ENCODE data around the gene MVB12B.

Gene MVB12B

DNA sequence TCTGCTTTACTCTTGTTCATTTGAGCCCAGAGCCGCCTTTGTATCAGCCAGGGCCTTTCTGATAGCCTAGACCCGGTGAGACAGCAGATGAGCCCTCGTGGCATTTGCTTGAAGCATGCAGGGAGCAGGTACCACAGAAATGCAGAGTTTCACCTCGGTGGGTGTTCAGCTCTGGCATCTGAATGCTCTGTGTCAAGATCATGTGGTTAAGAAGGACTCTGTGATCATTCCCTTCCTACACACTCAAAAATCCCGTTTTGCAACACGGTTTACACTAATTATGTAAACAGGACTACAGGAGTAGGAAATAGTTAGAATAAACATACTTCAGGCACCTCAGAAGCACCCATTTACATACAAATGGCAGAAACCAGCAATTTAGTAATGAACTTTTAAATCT, 67.2 kb downstream of the MVB12B start:
- H3K36me3 ChIP-seq (ENCODE audit: control insufficient read depth, insufficient read depth, low read length, severe bottlenecking): peaks cover 12% of the 10 kb centered on the region
- no peak overlapping the region for H3K9ac ChIP-seq (ENCODE audit: low read length)
- no peaks in the 10 kb centered on the region for H3K9me3 ChIP-seq (ENCODE audit: control insufficient read depth, low read length)
- no peak overlapping the region for H3K4me3 ChIP-seq (ENCODE audit: low read length)
- H3K4me1 ChIP-seq (ENCODE audit: control insufficient read depth, insufficient read depth, low read length): peaks cover 5% of the 10 kb centered on the region
- peak; percentile 7 for DNase-seq (ENCODE audit: low read depth)
- H3K27me3 ChIP-seq (replicated peaks; ENCODE audit: control insufficient read depth, insufficient read depth, low read length): no peaks in the 10 kb centered on the region

DNA sequence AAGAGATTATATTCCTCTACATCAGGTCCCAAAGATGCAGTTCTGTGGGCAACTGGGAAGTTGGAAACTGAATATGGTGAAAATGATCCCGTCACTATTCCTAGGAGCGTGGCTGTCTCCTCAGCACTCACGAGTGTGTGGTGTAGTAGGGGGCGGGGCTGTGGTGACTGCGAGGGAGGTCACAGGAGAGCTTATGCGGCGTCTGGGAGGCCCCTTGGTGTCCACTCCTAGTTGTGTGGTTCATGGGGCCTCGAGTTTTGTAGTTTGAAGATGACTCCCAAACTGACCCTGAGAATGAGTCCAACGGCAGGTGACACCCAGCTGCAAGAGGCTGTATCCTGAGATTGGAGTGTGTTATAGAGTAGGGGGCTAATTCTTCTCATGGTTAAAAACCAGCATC, 68.2 kb downstream of the MVB12B start:
- H3K36me3 ChIP-seq (ENCODE audit: control insufficient read depth, insufficient read depth, low read length, severe bottlenecking): peaks cover 12% of the 10 kb centered on the region
- no peak for DNase-seq (ENCODE audit: low read depth)

DNA sequence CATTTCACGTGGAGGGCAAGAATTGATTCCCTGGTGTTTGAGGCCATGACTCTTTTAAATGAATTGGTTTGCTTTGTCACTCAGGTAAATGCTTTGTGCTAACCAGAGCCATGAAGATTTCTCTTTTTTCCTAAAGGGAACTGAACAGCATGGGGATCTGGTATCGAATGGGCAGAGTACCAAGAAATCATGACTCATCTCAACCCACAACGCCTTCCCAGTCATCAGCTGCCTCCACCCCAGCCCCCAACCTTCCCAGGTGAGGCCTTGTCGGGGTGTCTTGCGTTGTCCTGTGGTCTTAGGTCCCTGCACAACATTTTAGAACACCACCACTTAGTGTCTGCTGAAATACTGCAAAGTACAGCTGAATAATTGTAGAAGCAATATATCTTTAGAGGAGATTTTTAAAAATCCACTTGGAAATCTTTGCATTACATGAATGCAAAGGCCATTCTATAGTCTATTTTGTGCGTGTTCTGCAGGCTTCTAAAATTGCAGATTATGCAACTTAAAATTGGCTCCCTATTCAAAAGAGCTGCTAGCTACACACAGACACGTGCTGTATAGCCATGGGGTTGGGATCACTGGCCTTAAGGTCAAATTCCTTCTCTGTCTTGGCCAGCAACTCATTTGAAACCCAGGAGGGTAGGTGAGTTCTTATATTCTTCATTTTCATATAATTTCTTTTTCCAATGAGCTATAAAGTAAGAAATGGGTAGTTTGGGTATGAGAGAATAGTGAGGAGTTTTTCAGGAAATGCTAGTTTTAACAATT, 69.0 kb downstream of the MVB12B start:
- H3K4me1 ChIP-seq (ENCODE audit: control insufficient read depth, insufficient read depth, low read length): peaks cover 5% of the 10 kb centered on the region
- no peak overlapping the region for H3K4me3 ChIP-seq (ENCODE audit: low read length)
- DNase-seq (ENCODE audit: low read depth): peak; percentile 51
- H3K9ac ChIP-seq (ENCODE audit: low read length): no peak overlapping the region
- H3K27me3 ChIP-seq (replicated peaks; ENCODE audit: control insufficient read depth, insufficient read depth, low read length): no peaks in the 10 kb centered on the region
- no peaks in the 10 kb centered on the region for H3K9me3 ChIP-seq (ENCODE audit: control insufficient read depth, low read length)
- H3K36me3 ChIP-seq (ENCODE audit: control insufficient read depth, insufficient read depth, low read length, severe bottlenecking): peaks cover 12% of the 10 kb centered on the region

More for the DNA sequence above, 68.2 kb downstream of the MVB12B start:
- Histone ChIP-seq H3K4me1 (ENCODE audit: control insufficient read depth, insufficient read depth, low read length) (peaks cover 5% of the 10 kb centered on the region), H3K9me3 (ENCODE audit: control insufficient read depth, low read length) (no peaks in the 10 kb centered on the region), H3K9ac (ENCODE audit: low read length) (no peak overlapping the region), H3K4me3 (ENCODE audit: low read length) (no peak overlapping the region), H3K27me3 (replicated peaks; ENCODE audit: control insufficient read depth, insufficient read depth, low read length) (no peaks in the 10 kb centered on the region)

GRCh38 chr9:126397056-126397455, 70.4 kb downstream of the MVB12B start:
- DNase-seq (ENCODE audit: low read depth): no peak
- Histone ChIP-seq H3K36me3 (ENCODE audit: control insufficient read depth, insufficient read depth, low read length, severe bottlenecking) (peaks cover 11% of the 10 kb centered on the region), H3K4me3 (ENCODE audit: low read length) (no peak overlapping the region), H3K9me3 (ENCODE audit: control insufficient read depth, low read length) (no peaks in the 10 kb centered on the region), H3K27me3 (replicated peaks; ENCODE audit: control insufficient read depth, insufficient read depth, low read length) (no peaks in the 10 kb centered on the region), H3K4me1 (ENCODE audit: control insufficient read depth, insufficient read depth, low read length) (peaks cover 5% of the 10 kb centered on the region), H3K9ac (ENCODE audit: low read length) (no peak overlapping the region)

- peak; percentile 74 for DNase-seq (ENCODE audit: low read depth)
- H3K36me3 ChIP-seq (ENCODE audit: control insufficient read depth, insufficient read depth, low read length, severe bottlenecking): peaks cover 4% of the 10 kb centered on the region
- H3K27me3 ChIP-seq (replicated peaks; ENCODE audit: control insufficient read depth, insufficient read depth, low read length): no peaks in the 10 kb centered on the region
- H3K9ac ChIP-seq (ENCODE audit: low read length): no peak overlapping the region
- peaks cover 5% of the 10 kb centered on the region for H3K4me1 ChIP-seq (ENCODE audit: control insufficient read depth, insufficient read depth, low read length)
- no peak overlapping the region for H3K4me3 ChIP-seq (ENCODE audit: low read length)
- H3K9me3 ChIP-seq (ENCODE audit: control insufficient read depth, low read length): no peaks in the 10 kb centered on the region
Observed at GRCh38 chr9:126398403-126399058, 71.9 kb downstream of the MVB12B start.

DNA sequence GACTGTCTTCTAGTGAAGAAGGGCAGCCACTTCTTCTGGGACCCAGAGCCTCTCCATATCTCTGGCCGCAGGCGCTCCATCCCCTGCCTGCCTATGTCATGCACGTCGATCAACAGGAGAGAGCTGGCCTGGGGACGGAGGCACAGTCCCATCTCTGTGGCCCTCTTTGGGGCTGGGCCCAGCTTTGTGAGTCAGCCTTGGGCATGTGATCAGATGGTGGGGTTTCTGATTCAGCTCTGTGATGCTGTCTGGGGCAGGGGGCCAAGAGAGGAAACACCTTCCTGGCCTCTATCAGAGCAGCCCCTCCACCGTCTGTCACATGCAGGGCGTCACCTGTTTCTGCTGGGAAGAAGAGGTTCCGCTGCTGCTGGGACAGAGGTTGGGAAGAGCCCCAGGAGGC, 72.6 kb downstream of the MVB12B start:
- DNase-seq (ENCODE audit: low read depth): no peak
- H3K4me3 ChIP-seq (ENCODE audit: low read length): no peak overlapping the region
- H3K27me3 ChIP-seq (replicated peaks; ENCODE audit: control insufficient read depth, insufficient read depth, low read length): no peaks in the 10 kb centered on the region
- H3K9ac ChIP-seq (ENCODE audit: low read length): no peak overlapping the region
- no peaks in the 10 kb centered on the region for H3K36me3 ChIP-seq (ENCODE audit: control insufficient read depth, insufficient read depth, low read length, severe bottlenecking)
- H3K4me1 ChIP-seq (ENCODE audit: control insufficient read depth, insufficient read depth, low read length): peaks cover 5% of the 10 kb centered on the region
- H3K9me3 ChIP-seq (ENCODE audit: control insufficient read depth, low read length): no peaks in the 10 kb centered on the region

DNA sequence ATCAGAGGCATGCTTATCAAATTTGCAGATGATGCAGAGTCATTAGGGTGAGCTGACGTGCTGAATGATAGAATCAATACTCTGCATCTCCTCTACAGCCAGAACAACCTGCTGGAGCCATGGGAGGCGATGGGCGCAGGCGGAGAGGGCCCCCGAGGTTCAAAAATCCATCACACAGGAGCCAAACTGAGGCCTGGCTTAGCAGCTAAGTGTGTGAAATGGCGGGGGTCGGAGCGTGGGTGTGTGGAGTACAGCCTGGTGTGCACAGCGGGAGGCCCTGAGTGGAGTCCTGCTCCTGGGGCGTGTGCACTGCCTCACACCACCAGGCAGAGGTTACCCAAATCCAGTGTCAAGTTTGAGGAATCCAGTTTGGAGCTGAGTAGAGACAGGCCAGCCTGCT, 73.2 kb downstream of the MVB12B start:
- Histone ChIP-seq H3K36me3 (ENCODE audit: control insufficient read depth, insufficient read depth, low read length, severe bottlenecking) (no peaks in the 10 kb centered on the region), H3K27me3 (replicated peaks; ENCODE audit: control insufficient read depth, insufficient read depth, low read length) (no peaks in the 10 kb centered on the region), H3K9ac (ENCODE audit: low read length) (no peak overlapping the region), H3K4me3 (ENCODE audit: low read length) (no peak overlapping the region), H3K4me1 (ENCODE audit: control insufficient read depth, insufficient read depth, low read length) (peaks cover 5% of the 10 kb centered on the region), H3K9me3 (ENCODE audit: control insufficient read depth, low read length) (no peaks in the 10 kb centered on the region)
- DNase-seq (ENCODE audit: low read depth): no peak

- H3K9ac ChIP-seq (ENCODE audit: low read length): no peak overlapping the region
- no peaks in the 10 kb centered on the region for H3K9me3 ChIP-seq (ENCODE audit: control insufficient read depth, low read length)
- H3K36me3 ChIP-seq (ENCODE audit: control insufficient read depth, insufficient read depth, low read length, severe bottlenecking): no peaks in the 10 kb centered on the region
- DNase-seq (ENCODE audit: low read depth): no peak
- H3K27me3 ChIP-seq (replicated peaks; ENCODE audit: control insufficient read depth, insufficient read depth, low read length): no peaks in the 10 kb centered on the region
- no peak overlapping the region for H3K4me3 ChIP-seq (ENCODE audit: low read length)
- H3K4me1 ChIP-seq (ENCODE audit: control insufficient read depth, insufficient read depth, low read length): no peaks in the 10 kb centered on the region
Observed at GRCh38 chr9:126400571-126400970, 73.9 kb downstream of the MVB12B start.

- H3K4me1 ChIP-seq (ENCODE audit: control insufficient read depth, insufficient read depth, low read length): no peaks in the 10 kb centered on the region
- H3K27me3 ChIP-seq (replicated peaks; ENCODE audit: control insufficient read depth, insufficient read depth, low read length): no peaks in the 10 kb centered on the region
- no peaks in the 10 kb centered on the region for H3K9me3 ChIP-seq (ENCODE audit: control insufficient read depth, low read length)
- no peaks in the 10 kb centered on the region for H3K36me3 ChIP-seq (ENCODE audit: control insufficient read depth, insufficient read depth, low read length, severe bottlenecking)
- H3K4me3 ChIP-seq (ENCODE audit: low read length): no peak overlapping the region
- no peak for DNase-seq (ENCODE audit: low read depth)
- no peak overlapping the region for H3K9ac ChIP-seq (ENCODE audit: low read length)
Observed at GRCh38 chr9:126401107-126401506, 74.5 kb downstream of the MVB12B start.

DNA sequence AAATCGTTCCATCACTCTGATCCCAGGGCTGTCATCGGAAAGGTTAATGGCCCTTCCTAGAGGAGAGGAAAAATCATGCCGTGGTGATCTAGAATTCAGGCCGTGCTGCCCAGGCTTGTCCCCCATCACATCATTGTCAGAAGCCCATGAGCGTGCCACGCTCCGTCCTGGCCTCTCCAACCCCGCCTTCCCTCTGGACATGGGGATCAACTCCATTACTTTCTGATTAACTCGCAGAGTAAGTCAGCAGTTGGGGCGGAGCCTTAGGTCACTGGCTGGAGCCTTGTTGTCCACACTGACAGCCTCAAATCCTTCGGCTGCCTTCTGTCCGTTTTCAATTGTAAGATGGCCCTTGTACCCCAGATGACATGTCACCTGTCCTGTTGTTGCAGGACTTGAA, 75.0 kb downstream of the MVB12B start:
- H3K9me3 ChIP-seq (ENCODE audit: control insufficient read depth, low read length): no peaks in the 10 kb centered on the region
- no peak overlapping the region for H3K4me3 ChIP-seq (ENCODE audit: low read length)
- no peaks in the 10 kb centered on the region for H3K27me3 ChIP-seq (replicated peaks; ENCODE audit: control insufficient read depth, insufficient read depth, low read length)

GRCh38 chr9:126403397-126403796, 76.8 kb downstream of the MVB12B start:
- peak; percentile 23 for DNase-seq (ENCODE audit: low read depth)
- H3K9ac ChIP-seq (ENCODE audit: low read length): no peak overlapping the region
- H3K27me3 ChIP-seq (replicated peaks; ENCODE audit: control insufficient read depth, insufficient read depth, low read length): no peaks in the 10 kb centered on the region
- H3K4me1 ChIP-seq (ENCODE audit: control insufficient read depth, insufficient read depth, low read length): peaks cover 7% of the 10 kb centered on the region
- H3K36me3 ChIP-seq (ENCODE audit: control insufficient read depth, insufficient read depth, low read length, severe bottlenecking): no peaks in the 10 kb centered on the region
- no peaks in the 10 kb centered on the region for H3K9me3 ChIP-seq (ENCODE audit: control insufficient read depth, low read length)
- no peak overlapping the region for H3K4me3 ChIP-seq (ENCODE audit: low read length)

More for the DNA sequence above, 75.0 kb downstream of the MVB12B start:
- no peaks in the 10 kb centered on the region for H3K36me3 ChIP-seq (ENCODE audit: control insufficient read depth, insufficient read depth, low read length, severe bottlenecking)
- no peak overlapping the region for H3K9ac ChIP-seq (ENCODE audit: low read length)
- no peaks in the 10 kb centered on the region for H3K4me1 ChIP-seq (ENCODE audit: control insufficient read depth, insufficient read depth, low read length)
- DNase-seq (ENCODE audit: low read depth): no peak
